Measurements from ENCODE around the gene LUC7L3. TPM values are rescaled to one million over a fixed set of nuclear protein-coding genes. Genes with fewer than 3 reads are reported as not detected.

LUC7L3 gene
- total and polyA plus RNA-seq, 2 donors (not counting 1 experiment from before 2014, with no cell fraction given): 42.9 to 311 TPM

GRCh38 chr17:50686494-50687199, 32.8 kb upstream of the LUC7L3 start:
- H3K79me2 ChIP-seq (ENCODE audit: control insufficient read depth, insufficient read depth, low read length): no peaks in the 10 kb centered on the region
- Mint-ChIP-seq H3K9me3 (ENCODE audit: insufficient read depth) (no peaks in the 10 kb centered on the region), H3K4me1 (no peaks in the 10 kb centered on the region), H3K27ac (no peak overlapping the region), H3K27me3 (peaks cover 11% of the 10 kb centered on the region), H3K4me3 (no peak overlapping the region)
- WGBS (ENCODE audit: insufficient coverage): 93% methylated on average over 9 of the region's 14 CpGs
- H3K27me3 ChIP-seq (replicated peaks in 1 of 4; ENCODE audit: control extremely low read depth in 1 of 4, control insufficient read depth in 3 of 4, insufficient read depth in 4 of 4, low read length in 3 of 4): no peaks in the 10 kb centered on the region
- no peaks in the 10 kb centered on the region for H4K20me1 ChIP-seq (ENCODE audit: control insufficient read depth, insufficient read depth, low read length, poor library complexity, severe bottlenecking)
- CTCF ChIA-PET: interaction anchor here (1.1 kb wide), 1 partner anchor 10 kb away, joined by 3 read pairs; no protein-coding TSS in a partner anchor
- DNase-seq (no peak), ATAC-seq (ENCODE audit: low read depth) (no peak)
- H3K9ac ChIP-seq (ENCODE audit: low read length): no peak overlapping the region
- H3K4me1 ChIP-seq (ENCODE audit: control insufficient read depth in 2 of 2, insufficient read depth in 2 of 2, low read length in 2 of 2): no peaks in the 10 kb centered on the region
- no peak overlapping the region for H3K4me2 ChIP-seq (replicated peaks; ENCODE audit: low read depth, low read length, poor library complexity, severe bottlenecking)
- POLR2A ChIA-PET: no interaction called here
- intact Hi-C loops (cut with micrococcal nuclease): no loop called here
- no peak overlapping the region for H3K4me3 ChIP-seq (ENCODE audit: control extremely low read depth in 1 of 5, extremely low read depth in 1 of 5, insufficient read depth in 1 of 5, low read depth in 2 of 5, low read length in 4 of 5)
- H3K36me3 ChIP-seq (replicated peaks in 1 of 2; ENCODE audit: control extremely low read depth in 1 of 2, control insufficient read depth in 1 of 2, extremely low read depth in 1 of 2, insufficient read depth in 2 of 2, low read length in 1 of 2): no peaks in the 10 kb centered on the region
- H2AFZ ChIP-seq (ENCODE audit: insufficient read depth, low read depth, low read length, poor library complexity, severe bottlenecking): no peak overlapping the region
- H3K27ac ChIP-seq (ENCODE audit: low read length in 2 of 2): no peak overlapping the region
- no peaks in the 10 kb centered on the region for H3K9me3 ChIP-seq (ENCODE audit: control extremely low read depth in 1 of 3, control insufficient read depth in 2 of 3, insufficient read depth in 1 of 3, low read length in 2 of 3)
- TF ChIP-seq CTCF (IDR thresholded peaks at IDR 0.05): no peak
- no peak for TF ChIP-seq EZH2 (IDR thresholded peaks at IDR 0.05; ENCODE audit: borderline replicate concordance, insufficient read depth, low read depth, low read length, poor library complexity, severe bottlenecking)

Data from B cell (primary cell).